ENCODE measurements around the gene PRKAR2A.

PRKAR2A gene

GRCh38 chr3:48847504-48848423 lies at the start of gene PRKAR2A:
TSS of gene PRKAR2A (minus strand) at chr3:48847874. CDS start at chr3:48847596, 278 bp downstream.
- peak within 1 kb of the TSS; percentile 80 for H3K27ac ChIP-seq
- no peaks in the 10 kb centered on the region for H3K27me3 ChIP-seq (replicated peaks)
- H3K36me3 ChIP-seq (replicated peaks), result no peaks in the 10 kb centered on the region
- in situ Hi-C loops (cut with HindIII; ENCODE audit: low pct_ligation_motif_present, low sequenced_read_pairs), result no loop called here
- peak within 1 kb of the TSS; percentile 82 for H3K4me3 ChIP-seq (ENCODE audit: low read depth, low read length)
- TF ChIP-seq CTCF (IDR thresholded peaks at IDR 0.05; ENCODE audit: low read depth, low read length, missing control alignments), result no peak
- DNase-seq, result peak; percentile 61

- Histone ChIP-seq H3K27me3 (replicated peaks) (no peaks in the 10 kb centered on the region), H3K36me3 (replicated peaks) (no peaks in the 10 kb centered on the region), H3K4me3 (ENCODE audit: low read depth, low read length) (no peak overlapping the region), H3K27ac (no peak overlapping the region)
- no peak for TF ChIP-seq CTCF (IDR thresholded peaks at IDR 0.05; ENCODE audit: low read depth, low read length, missing control alignments)
- in situ Hi-C loops (cut with HindIII; ENCODE audit: low pct_ligation_motif_present, low sequenced_read_pairs), result no loop called here
- DNase-seq, result no peak
Observed at GRCh38 chr3:48896936-48897335, 49.3 kb upstream of the PRKAR2A start.

- Histone ChIP-seq H3K36me3 (replicated peaks) (no peaks in the 10 kb centered on the region), H3K4me3 (ENCODE audit: low read depth, low read length) (no peak overlapping the region), H3K27me3 (replicated peaks) (no peaks in the 10 kb centered on the region), H3K27ac (no peak overlapping the region)
- DNase-seq, result no peak
- no peak for TF ChIP-seq CTCF (IDR thresholded peaks at IDR 0.05; ENCODE audit: low read depth, low read length, missing control alignments)
- in situ Hi-C loops (cut with HindIII; ENCODE audit: low pct_ligation_motif_present, low sequenced_read_pairs), result no loop called here
Observed at GRCh38 chr3:48894516-48894915, 46.8 kb upstream of the PRKAR2A start.

- no peak for TF ChIP-seq CTCF (IDR thresholded peaks at IDR 0.05; ENCODE audit: low read depth, low read length, missing control alignments)
- H3K27ac ChIP-seq, result no peak overlapping the region
- no peaks in the 10 kb centered on the region for H3K36me3 ChIP-seq (replicated peaks)
- no peaks in the 10 kb centered on the region for H3K27me3 ChIP-seq (replicated peaks)
- in situ Hi-C loops (cut with HindIII; ENCODE audit: low pct_ligation_motif_present, low sequenced_read_pairs), result no loop called here
- DNase-seq, result no peak
- H3K4me3 ChIP-seq (ENCODE audit: low read depth, low read length), result no peak overlapping the region
Observed at GRCh38 chr3:48891606-48892005, 43.9 kb upstream of the PRKAR2A start.

GRCh38 chr3:48885753-48886152 lies 38.1 kb upstream of the PRKAR2A start:
- in situ Hi-C loops (cut with HindIII; ENCODE audit: low pct_ligation_motif_present, low sequenced_read_pairs), result no loop called here

More at GRCh38 chr3:48885753-48886152, 38.1 kb upstream of the PRKAR2A start:
- no peaks in the 10 kb centered on the region for H3K36me3 ChIP-seq (replicated peaks)
- DNase-seq, result no peak
- no peak overlapping the region for H3K4me3 ChIP-seq (ENCODE audit: low read depth, low read length)
- TF ChIP-seq CTCF (IDR thresholded peaks at IDR 0.05; ENCODE audit: low read depth, low read length, missing control alignments), result no peak
- no peak overlapping the region for H3K27ac ChIP-seq
- H3K27me3 ChIP-seq (replicated peaks), result no peaks in the 10 kb centered on the region
